CD4-positive, alpha-beta T cell treated with Interleukin-17A for 4 hours (primary cell): ENCODE measurements around the gene FMNL3.

Experiments
- DNase-seq: peaks from one replicate; pipeline ENCODE4 v3.0.0-alpha.2; 2020; ENCODE audit warnings: mixed read lengths

FMNL3 gene

GRCh38 chr12:49588281-49588680 is 118.9 kb downstream of the FMNL3 start:
- no peak for DNase-seq

- no peak for DNase-seq
These were observed 119.9 kb downstream of the FMNL3 start for GRCh38 chr12:49587174-49587908.
